Activated CD8-positive, alpha-beta memory T cell treated with anti-CD3 and anti-CD28 coated beads for 1 hour (primary cell): Measurements from ENCODE around the gene ZBTB7C.

Experiments used
- DNase-seq, 2 donors: peaks; one replicate each; pipeline ENCODE4 v3.0.0-alpha.2; 2020; ENCODE audit warnings: low read depth in 1 of 2; ENCODE audit errors: extremely low read depth in 1 of 2

The ZBTB7C gene

DNA sequence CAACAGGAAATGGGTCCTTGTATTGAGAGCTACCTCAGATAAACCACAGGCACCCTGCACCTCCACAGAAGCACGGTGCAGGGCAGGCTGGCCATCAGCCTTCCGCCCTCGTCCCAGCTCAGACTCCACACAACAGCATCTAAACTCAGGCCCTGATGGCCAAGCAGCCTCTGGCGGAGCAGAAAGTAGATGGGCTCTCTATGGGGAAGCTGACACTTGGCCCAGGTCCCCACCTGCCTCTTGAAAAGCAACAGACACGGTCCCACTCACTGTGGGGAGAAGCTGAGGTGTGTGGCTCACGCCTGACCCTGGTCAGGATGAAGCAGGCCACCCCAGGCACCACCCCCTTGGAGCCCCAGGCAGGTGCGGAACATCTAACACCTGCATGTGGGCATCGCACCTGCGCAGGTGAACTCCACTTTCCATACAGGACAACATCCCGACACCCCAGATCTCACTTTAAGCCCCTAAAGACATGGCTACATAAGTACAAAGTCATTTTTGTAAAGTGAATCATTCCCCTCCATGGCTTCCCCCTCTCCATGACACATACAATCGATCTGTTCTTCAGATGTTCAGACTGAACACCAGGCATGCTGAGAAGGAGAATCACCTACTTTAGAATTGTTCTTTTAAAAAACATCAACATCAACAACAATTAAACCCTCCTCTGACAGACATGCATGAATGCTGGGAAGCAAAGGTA lies 208.4 kb downstream of the ZBTB7C start:
- no peak for DNase-seq

DNA sequence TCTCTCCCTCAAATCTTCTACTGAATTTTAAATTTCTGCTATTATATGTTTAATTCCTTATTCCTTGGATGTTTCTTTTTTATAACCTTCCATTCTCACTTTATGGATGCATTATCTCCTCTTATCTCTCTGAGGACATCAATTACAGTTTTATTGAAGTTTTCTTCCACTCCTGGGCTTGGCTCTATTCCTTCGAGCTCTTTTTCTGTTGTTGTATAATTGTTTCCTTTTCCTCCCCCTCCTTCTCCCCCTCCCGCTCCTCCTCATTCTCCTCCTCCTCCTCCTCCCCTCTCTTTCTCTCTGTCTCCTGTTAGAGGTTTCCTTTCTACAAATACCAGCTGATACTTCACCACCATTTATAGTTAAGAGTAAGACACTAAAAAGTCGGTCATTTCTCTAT lies 209.8 kb downstream of the ZBTB7C start:
- DNase-seq, result no peak

- DNase-seq, result no peak
Measured at GRCh38 chr18:48197819-48198218, 211.4 kb downstream of the ZBTB7C start.

DNA sequence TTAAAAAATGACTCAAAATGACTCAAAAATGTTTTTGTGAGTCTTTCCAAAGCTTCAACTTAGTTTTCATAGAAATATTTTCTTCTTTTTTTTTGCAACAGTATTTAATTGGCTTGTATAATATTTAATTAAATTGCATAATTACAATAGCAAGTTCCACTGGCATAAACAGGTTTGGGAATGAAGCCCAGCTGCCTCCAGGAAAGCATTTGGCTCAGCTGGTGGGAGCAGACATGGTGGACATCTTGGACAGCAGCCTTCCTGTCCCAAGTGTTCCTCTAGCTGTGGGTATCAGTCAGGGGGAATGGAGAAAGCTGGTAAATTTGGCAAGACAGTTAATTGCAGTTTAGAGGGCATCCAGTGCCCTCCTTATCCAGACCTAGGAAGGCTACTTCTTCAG lies 213.4 kb downstream of the ZBTB7C start:
- no peak for DNase-seq

GRCh38 chr18:48194591-48195181 lies 214.5 kb downstream of the ZBTB7C start:
- no peak for DNase-seq

DNA sequence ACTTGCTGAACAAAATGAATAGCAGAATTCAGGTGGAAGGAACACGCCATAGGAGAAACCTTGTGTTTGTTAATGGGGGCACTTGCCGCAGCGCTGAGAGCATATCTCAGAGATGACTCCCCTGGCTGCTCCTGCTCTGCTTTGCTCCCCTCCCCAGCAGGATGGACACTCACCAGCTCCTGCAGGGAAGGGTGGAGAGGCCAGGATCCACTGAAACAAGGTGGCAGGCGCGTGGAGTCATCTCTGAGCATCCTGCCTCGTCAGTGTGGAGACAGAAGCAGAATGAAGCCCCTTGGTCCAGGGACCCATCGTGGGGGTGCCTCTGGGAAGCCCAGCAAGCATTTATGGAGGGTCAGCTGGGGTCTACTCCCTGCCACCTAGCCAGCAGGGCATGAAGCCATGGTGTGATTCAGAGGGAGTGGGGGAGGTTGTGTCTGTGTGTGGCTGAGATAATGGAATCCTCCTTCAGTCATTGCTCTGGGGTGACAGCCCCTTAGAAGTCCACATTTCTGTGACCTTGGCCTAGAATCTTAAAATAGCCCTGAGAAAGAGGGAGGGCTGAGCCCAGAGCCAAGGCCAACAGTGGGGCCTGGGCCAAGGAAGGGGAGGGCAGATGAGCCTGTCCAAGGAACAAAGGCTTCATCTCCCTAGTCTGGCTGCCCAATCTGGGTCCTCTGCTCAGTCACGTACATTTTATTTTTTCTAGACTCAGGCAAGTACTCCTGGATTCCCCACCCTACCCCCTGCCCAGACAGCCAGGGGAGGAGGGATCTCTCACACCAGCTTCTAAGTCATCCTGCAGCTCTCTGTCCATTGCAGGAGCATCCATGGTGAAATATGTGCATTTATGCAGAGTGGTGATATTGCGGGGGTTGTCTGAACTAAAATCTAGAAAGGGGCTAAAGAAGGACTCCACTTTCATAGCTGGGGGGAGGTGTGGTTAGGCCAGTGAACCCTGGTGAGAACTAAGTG lies 215.4 kb downstream of the ZBTB7C start:
- no peak for DNase-seq

DNA sequence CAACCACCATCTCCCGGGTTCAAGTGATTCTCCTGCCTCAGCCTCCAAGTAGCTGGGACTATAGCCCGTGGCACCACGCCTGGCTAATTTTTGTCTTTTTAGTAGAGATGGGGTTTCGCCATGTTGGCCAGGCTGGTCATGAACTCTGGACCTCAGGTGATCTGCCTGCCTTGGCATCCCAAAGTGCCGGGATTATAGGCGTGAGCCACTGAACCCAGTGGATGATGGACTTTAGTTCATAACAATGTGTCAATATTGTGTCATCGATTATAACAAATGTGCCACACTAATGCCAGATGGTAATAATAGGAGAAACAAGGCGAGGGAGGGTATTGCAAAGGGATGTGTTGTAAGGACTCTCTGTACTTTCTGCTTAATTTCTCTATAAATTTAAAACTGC lies 216.6 kb downstream of the ZBTB7C start:
- no peak for DNase-seq

DNA sequence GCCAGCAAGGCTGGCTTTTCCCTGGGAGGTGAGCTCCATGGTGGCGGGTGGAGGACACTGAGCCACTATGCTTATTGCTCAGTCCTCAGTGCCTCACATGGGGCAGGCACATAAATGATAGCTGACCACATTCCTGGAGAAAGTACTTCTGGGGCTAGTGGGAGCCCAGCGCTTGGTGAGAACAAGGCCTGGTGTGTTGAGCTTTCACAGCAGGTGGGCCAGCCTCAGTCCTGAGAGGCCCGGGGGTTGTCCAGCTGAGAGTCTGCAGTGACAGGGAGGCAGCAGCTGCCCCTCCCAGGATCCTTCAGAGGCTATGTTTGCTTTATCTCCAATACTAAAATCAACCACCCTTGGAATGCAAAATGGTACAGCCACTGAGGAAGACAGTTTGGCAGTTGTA lies 217.7 kb downstream of the ZBTB7C start:
- DNase-seq, result no peak

DNA sequence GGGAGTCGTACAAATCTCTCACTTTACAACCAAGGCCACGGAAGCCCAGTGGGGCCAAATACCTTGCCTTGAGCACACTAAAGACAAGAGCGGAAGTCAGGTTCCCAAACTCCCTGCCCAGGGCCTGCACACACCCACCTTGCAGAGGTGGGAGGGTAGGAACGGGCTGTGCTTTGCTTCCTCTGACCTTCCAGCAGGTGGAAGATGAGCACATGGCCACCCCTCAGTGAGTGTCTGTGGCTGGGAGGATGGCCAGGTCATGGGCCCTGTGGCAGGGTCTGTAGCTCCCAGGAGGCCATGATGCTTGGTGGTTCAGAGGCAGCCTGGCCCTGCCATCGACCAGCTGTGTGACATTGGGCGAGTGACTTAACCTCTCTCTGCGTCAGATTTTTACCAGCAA lies 218.2 kb downstream of the ZBTB7C start:
- no peak for DNase-seq

DNA sequence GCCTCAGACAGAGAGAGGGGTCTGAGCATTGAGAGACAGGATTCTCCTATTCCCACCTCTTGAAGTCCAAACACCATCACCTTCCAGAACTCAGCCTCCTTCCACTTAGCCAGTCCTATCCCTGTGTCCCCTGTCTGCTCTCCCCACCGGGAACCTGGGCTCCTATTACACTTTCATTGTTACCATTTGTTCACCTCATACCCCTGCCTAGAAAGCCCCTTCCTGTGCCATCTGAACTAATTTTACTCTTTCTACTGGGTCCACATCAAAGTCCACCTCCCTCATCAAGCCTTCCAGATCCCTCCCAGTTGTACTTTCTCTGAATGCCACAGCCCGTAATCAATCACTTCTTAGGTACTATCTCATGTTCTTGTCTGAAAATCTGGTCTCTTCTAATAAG lies 220.6 kb downstream of the ZBTB7C start:
- no peak for DNase-seq

DNA sequence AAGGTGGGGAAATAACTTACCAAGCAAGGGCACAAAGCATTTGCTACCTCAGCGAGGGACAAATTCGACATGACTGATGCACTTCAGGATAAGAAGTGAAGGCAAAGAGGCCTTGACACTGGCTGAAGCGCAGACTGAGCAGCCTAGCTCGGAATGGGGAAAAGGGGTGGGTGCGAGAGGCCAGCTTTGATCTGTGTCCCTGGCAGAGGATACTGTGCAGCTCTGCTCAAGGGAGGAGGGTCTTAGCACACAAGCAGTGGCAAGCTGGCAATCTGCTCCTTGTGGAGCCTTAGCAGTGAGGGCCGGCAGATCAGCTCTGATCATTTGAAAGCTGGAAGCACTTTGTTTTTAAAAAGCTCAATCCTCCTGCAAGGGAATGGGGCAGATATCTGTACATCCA lies 222.3 kb downstream of the ZBTB7C start:
- no peak for DNase-seq

- DNase-seq, result no peak
Measured at GRCh38 chr18:48186131-48186766, 222.9 kb downstream of the ZBTB7C start.

GRCh38 chr18:48184118-48184517 lies 225.1 kb downstream of the ZBTB7C start:
- no peak for DNase-seq

- no peak for DNase-seq
Measured at GRCh38 chr18:48183613-48184012, 225.6 kb downstream of the ZBTB7C start.

DNA sequence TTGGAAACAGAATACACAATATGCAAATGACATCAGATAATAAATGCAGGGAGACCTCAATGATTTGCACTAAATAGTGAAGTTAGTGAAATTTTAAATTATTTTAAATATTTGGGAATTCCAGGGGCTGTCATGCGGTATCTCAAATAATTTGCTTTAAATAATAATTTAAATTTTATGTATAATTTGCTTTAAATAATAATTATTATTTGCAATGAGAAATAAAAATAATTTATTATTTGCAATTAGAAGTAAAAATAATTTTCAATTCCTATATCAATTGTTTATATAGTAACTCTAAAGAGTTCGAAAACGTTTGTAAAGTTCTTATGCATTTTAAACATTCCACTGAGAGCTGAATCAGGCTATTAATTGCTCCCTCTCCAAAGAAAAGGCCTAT lies 226.4 kb downstream of the ZBTB7C start:
- no peak for DNase-seq

DNA sequence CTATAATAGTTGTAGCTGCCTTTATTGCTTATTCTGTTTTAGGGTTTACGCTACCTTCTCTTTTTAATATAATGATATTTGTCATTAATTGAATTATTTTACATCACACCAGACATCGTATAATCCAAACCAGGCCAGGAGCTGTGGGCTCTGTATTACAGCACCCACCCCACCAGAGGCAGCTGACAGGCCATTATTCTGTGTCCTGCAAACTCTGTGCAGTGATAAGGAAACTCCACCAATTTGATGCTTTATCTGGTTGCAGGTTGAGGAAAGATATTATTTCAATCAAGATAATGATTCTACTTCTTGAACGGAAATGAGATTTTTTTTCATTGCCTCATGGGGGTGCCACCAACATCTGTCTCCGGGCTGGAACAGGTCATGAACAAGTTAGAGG lies 227.3 kb downstream of the ZBTB7C start:
- DNase-seq, result no peak

DNA sequence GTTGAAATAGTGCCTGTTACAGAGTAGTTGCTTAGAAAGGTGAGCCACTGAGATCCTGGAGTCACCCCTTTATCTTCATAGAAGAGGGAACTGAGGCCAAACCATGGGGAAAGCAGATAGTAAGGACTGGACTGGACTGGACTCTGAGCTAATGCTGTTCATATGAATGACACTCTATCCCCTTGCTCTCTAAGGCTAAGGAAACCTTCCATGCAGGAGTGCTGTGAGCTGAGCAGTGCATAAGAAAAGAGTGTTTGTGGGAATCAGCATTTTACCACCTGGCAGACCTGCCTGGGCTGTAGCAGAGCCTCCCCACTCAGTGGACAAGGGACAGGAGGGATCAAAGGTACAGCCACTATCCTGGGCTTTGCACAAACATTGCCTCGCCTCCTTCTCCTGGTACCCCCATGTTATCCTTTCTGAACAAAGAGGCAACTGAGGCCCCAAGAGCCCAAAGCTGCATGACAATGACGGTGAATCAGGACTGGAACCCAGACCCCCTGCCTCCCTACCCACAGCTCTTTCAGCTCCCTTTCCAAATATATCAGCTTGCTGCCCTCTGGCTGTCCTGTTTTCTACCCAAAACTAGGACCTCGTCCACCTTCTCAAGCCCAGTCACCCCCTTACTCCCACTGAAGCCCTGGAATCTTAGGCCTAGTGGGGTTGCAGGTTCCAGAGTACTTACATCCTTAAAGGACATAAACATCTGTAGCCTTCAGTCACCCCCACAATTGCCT lies 227.9 kb downstream of the ZBTB7C start:
- DNase-seq, result no peak

DNA sequence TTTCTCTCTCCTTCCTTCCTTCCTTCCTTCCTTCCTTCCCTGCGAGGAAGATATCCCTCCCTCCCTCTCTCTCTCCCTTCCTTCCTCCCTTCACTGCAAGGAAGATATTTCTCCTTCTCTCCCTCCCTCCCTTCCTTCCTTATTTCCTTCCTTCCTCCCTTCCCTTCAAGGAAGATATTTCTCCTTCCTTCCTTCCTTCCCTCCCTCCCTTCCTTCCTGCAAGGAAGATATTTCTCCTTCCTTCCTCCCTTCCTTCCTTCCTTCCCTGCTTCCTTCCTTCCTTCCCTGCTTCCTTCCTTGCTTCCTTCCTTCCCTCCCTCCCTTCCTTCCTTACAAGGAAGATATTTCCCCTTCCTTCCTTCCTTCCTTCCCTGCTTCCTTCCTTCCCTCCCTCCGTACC lies 229.5 kb downstream of the ZBTB7C start:
- DNase-seq, result no peak

GRCh38 chr18:48179001-48179400 lies 230.2 kb downstream of the ZBTB7C start:
- no peak for DNase-seq

GRCh38 chr18:48176909-48177308 lies 232.3 kb downstream of the ZBTB7C start:
- DNase-seq, result no peak

GRCh38 chr18:48173557-48173956 lies 235.6 kb downstream of the ZBTB7C start:
- no peak for DNase-seq
